ENCODE data around the gene ESRRB.

The ESRRB gene

DNA sequence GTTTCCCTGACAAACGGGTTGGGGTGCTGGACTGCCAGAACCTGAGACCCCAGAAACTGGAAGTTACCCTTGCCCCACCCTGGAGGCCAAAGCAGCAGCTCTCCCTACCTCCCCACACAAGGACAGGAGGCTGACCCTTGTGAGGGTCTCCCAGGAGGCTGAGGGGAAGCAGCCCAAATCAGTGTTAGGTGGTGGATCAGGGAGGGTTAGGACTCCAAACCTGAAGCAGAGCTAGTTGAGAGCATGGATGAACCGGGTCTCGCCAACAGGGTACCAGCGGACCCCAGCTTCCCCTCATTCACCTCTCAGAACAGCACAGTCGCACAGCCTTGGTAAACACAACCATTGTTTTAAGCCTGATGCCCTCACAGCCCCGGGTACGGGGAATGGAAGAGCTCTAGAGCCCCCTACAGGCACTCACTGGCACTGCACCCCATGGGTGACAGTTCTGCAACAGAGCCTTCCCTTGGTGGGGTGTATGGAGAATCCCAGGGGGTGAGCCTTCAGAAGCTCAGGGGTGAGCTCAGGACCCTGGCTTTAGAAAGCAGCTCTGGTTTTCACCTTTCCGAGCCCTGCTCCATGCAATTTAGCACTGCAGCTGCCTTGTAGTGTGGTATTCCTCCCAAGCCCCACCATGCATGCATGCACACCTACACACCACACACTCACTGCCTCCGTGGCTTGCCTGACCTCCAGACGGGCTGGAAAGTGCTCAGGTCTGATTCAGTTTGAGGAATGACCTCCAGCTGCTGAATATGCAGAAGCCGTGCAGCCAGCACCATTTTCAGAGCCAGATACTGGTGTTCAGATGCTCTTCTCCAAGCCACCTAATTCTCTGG lies 11.2 kb downstream of the ESRRB start:
- TF ChIP-seq, protein P1, sequence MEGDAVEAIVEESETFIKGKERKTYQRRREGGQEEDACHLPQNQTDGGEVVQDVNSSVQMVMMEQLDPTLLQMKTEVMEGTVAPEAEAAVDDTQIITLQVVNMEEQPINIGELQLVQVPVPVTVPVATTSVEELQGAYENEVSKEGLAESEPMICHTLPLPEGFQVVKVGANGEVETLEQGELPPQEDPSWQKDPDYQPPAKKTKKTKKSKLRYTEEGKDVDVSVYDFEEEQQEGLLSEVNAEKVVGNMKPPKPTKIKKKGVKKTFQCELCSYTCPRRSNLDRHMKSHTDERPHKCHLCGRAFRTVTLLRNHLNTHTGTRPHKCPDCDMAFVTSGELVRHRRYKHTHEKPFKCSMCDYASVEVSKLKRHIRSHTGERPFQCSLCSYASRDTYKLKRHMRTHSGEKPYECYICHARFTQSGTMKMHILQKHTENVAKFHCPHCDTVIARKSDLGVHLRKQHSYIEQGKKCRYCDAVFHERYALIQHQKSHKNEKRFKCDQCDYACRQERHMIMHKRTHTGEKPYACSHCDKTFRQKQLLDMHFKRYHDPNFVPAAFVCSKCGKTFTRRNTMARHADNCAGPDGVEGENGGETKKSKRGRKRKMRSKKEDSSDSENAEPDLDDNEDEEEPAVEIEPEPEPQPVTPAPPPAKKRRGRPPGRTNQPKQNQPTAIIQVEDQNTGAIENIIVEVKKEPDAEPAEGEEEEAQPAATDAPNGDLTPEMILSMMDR (IDR thresholded peaks at IDR 0.05; ENCODE audit: low read depth, low read length) = peak; percentile 97
- no peak overlapping the region for H3K4me3 ChIP-seq (replicated peaks in 1 of 2; ENCODE audit: low read depth in 2 of 2, low read length in 2 of 2)
- DNase-seq (ENCODE audit: low read depth in 2 of 2) = peak; percentile 72 to 73

DNA sequence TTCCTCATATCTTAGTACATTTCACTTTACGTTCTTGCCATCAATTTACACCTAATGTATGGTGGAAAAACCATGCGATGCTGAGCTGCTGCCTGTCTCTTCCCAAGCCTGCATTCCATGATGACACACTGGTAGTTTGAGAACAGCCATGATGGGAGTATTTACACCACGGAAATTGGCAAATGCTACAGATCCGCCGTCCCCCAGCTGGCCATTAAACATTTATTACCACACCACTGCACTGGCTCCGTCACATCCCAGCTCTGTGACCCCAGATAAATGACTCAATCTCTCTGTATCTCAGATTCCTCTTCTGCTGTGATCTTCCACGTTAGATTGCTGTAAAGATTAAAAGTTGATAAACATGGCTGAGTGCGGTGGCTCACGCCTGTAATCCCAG lies 13.9 kb downstream of the ESRRB start:
- no peak for DNase-seq (ENCODE audit: low read depth in 2 of 2)

DNA sequence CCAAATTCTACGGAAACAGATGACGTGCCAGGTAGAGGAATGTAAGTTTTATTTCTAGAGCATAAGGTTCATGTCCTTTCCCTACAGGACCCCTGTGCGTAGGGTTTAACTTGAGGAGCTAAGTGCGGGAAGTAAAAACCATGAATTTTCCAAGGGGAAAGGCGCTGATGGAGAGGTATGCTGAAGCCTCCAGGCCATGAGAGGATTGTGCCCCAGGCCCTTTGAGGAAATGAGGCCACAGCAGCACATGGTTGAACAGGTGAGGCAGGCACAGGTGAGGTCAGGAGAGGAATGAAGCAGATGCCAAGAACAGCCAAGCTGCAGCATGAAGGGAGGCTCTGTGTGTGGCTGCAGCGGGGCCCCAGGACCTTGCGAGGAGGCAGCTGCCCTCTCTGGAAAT lies 14.7 kb downstream of the ESRRB start:
- no peak for DNase-seq (ENCODE audit: low read depth in 2 of 2)
- no peak overlapping the region for H3K4me3 ChIP-seq (replicated peaks in 1 of 2; ENCODE audit: low read depth in 2 of 2, low read length in 2 of 2)
- TF ChIP-seq, protein P1 (IDR thresholded peaks at IDR 0.05; ENCODE audit: low read depth, low read length) = no peak

More for the DNA sequence above, 13.9 kb downstream of the ESRRB start:
- TF ChIP-seq, protein P1 (IDR thresholded peaks at IDR 0.05; ENCODE audit: low read depth, low read length) = no peak
- H3K4me3 ChIP-seq (replicated peaks in 1 of 2; ENCODE audit: low read depth in 2 of 2, low read length in 2 of 2) = no peak overlapping the region

DNA sequence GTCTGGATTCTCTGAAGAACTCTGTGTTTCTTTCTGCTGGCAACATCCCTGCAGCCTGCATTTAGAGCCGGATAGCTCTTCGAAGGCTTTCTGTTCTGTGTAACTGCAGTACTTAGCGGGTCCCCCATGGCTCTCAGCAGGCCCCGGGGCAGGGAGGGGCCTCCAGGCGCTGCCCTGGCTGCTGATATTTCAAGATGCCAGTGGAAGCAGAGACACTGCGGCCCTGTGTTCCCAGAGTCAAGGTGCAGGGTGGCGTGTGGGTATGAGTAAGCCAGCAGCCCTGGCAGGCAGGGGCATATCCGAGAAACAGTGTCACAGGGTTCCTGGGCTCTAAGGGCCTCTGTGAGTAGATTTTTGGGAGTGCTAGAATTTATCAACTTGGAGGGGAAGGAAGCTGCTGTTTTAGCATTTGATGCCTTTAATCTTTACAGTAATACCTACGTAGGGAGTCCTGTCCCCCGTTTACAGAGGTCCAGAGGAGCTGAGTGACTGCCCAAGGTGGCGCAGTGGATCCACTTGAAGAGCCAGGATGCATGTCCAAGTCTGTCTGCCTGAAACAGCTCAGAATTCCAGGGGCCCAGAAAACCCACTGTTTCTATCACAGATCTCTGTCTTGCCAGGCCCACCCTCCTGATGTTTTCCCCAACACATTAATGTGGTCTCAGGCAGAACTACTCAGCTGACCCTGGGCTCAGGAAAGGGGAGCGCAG lies 16.2 kb downstream of the ESRRB start:
- TF ChIP-seq, protein P1 (IDR thresholded peaks at IDR 0.05; ENCODE audit: low read depth, low read length) = no peak
- DNase-seq (ENCODE audit: low read depth in 2 of 2) = no peak
- H3K4me3 ChIP-seq (replicated peaks in 1 of 2; ENCODE audit: low read depth in 2 of 2, low read length in 2 of 2) = no peak overlapping the region

DNA sequence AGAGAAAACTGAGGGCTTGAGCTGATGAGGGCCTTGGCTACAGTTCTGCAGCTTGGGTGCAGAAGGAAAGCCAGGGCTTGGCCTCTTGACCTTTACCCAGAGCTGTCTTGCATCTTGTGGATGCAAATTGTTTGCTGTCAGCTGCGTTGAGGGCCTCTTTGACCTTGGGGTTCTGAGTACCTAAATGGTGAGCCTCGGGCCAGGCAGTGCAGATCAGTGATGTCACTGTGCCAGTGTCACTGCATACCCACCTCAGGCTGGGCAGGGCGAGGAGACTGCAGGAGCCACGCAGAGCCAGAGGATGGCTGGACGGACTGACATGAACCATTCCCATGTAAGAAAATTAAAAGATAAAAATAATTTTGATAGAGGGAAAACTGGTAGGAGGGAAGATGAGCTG lies 18.6 kb downstream of the ESRRB start:
- H3K4me3 ChIP-seq (replicated peaks in 1 of 2; ENCODE audit: low read depth in 2 of 2, low read length in 2 of 2) = no peak overlapping the region
- TF ChIP-seq, protein P1 (IDR thresholded peaks at IDR 0.05; ENCODE audit: low read depth, low read length) = no peak
- DNase-seq (ENCODE audit: low read depth in 2 of 2) = no peak

DNA sequence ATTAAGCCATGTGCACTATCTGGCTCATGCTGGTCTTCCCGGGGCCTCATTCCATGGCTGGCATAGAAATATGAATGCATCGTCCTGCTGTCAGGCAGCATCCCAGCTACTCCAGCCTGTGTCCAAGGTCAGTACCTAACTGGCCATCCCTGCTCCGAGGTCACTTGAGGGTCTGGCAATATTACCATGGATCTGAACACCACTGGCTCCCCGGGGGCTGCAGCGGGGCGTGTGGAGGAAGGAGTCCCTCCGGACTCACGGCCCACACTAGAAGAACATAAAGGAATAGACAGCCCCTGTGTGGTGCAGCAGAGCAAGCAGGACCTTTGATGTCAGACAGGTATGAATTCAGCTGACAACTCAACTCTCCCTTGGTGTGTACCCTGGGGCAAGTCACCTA lies 19.2 kb downstream of the ESRRB start:
- TF ChIP-seq, protein P1 (IDR thresholded peaks at IDR 0.05; ENCODE audit: low read depth, low read length) = no peak
- DNase-seq (ENCODE audit: low read depth in 2 of 2) = no peak
- no peak overlapping the region for H3K4me3 ChIP-seq (replicated peaks in 1 of 2; ENCODE audit: low read depth in 2 of 2, low read length in 2 of 2)

All from cardiac fibroblast (primary cell).